Smooth muscle cell of the brain vasculature (primary cell): ENCODE results near the gene MAST2.
"Not testable (repeated sequence)": the region's sequence is repeated elsewhere in the genome, so short reads cannot be mapped to it uniquely, and the experiment has no call there.

ENCODE experiments used
- DNase-seq: peaks from one replicate; pipeline ENCODE4 v3.0.0-alpha.2; 2012; ENCODE audit warnings: low read depth, low spot score

The MAST2 gene

GRCh38 chr1:45803299-45803780 is at the start of gene MAST2:
MAST2 (plus strand) TSS chr1:45803612; CDS start chr1:45803896, 284 bp downstream.
- DNase-seq = peak; percentile 65

DNA sequence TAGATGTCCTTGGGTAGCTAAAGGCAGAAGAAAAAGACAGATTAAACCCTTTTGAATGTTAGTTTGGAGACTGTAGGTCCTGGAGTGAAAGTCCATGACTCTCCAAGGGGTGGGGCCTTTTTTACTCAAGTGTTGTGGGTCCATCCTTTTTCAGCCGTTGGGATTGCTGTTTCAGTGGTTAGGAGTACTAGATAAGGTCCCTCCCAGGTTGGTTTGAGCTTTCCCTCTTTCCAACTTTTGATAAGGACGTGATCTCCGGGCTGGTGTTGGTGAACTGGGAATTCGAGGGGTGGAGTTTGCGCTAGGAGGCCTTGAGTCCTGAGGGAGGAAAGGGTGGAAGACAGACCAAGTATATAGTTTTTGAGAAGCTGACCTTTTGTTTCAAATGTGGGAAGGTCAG is 47.7 kb upstream of the MAST2 start:
- no peak for DNase-seq

DNA sequence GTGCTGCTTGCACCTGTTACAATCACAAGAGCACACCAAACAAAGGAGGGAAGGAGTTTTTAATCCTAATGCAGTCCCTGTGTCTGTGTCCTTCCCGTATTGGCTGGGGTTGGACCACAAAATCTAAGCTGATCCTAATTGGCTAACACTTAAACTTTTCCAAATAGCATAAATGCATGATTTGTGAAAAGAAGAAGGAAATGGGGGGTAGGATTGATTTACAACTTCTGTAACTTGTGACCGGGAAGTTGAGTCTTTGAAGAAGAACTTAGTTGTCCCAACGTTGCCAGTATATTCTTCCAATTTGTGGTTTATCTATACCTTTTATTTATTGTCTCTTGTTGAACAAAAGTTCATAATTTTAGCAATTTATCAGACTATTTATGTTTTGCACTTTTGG is 41.1 kb upstream of the MAST2 start:
- DNase-seq = no peak

- no peak for DNase-seq
Measured at GRCh38 chr1:45765999-45766792, 37.2 kb upstream of the MAST2 start.

DNA sequence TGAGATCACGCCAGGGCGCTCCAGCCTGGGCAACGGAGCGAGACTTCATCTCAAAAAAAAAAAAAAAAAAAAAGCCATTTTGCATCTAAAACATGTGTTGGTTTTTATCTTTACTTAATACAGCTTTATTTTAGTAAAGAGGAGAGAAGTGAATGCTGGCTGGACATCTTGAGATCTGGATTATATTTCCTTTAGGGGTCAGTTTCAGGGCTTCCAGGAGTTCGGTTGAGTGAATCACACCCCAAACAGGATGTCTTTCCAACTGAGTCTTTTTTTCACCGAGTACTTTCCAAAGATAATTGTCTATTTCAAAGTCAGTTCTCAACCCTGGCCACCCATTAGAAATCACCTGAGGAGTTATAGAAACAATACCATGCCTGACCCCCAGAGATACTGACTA is 36.4 kb upstream of the MAST2 start:
- no peak for DNase-seq

DNA sequence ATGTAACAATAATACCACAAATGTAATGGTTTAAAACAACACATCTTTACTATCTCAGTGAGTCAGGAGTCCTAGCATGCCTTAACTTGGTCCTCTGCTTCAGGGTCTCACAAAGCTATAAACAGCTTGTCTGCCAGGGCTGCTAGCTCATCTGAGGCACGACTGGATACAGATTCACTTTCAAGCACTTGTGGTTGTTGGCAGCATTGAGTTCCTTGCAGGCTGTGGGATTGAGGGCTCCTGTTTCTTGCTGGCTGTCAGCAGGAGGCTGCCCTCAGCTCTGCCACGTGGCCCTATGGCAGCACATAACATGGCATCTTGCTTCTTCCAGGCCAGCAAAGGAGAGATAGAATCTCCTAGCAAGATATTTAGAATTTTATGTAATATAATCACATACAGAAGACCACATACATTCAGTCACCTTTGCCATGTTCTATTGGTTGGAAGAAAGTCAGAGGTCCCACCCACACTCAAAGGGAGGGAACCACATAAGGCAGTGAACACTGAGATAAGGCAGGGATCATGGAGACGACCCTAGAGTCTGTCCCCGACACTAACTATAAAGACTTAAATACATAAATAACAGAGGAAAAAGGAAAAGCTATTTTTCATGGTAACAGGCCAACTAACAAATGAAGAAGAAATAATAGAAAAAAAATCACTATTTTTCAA is 34.0 kb upstream of the MAST2 start:
- peak; percentile 70 for DNase-seq

DNA sequence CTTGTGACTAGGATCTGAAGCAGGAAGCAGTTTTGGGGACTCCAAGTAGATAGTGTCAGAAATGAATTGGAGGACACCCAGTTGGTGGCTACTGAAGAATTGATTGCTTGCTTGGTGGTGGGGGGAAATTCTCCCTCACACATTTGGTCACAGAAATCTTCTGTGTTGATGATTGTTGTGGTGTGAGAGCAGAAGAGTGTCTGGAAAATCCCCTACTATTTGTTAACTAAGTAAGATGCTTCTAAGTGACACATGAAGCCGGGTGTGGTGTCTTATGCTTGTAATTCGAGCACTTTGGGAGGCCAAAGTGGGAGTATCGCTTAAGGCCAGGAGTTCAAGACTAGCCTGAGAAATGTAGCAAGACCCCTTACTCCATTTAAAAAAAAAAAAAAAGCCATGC is 30.4 kb upstream of the MAST2 start:
- DNase-seq = no peak

- DNase-seq = no peak
Measured at GRCh38 chr1:45775794-45776193, 27.6 kb upstream of the MAST2 start.

DNA sequence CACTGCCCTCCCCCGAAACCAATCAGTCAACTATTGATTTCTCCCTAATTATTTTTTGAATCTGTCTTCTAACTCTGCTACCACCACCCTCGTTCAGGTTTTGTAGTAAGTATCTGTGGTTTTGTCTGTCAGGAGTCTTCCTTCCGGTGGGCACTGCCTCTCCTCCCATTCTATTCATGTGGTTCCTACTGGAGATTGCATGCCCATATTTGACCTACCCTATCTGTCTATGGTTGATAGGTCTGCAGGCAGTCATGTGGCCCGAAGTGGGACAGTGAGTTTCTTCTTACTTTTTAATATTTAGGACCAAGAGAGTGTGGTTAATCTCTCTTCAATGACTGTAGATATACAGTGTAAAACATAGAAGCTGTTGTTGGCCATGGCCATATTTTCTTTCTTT is 17.8 kb upstream of the MAST2 start:
- DNase-seq = no peak

DNA sequence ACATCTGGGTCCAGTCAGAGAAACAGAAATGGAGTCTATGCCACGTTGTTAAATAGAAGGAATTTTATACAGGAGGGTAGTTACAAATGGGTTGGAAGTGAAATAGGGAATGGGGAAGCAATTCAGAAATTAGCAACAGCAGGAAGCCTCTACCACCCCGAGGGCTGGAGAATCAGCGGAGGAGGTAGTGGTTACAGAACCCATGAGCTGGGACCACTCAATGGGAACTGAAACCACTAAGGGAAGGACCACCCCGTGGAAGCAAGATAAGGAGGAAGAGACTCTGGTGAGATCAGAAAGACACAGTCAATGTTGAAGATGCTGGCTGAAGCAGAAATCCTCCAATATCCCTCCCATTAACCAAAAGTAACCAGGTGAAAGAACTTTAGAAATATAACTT is 15.5 kb upstream of the MAST2 start:
- DNase-seq = no peak

- DNase-seq = no peak
Measured at GRCh38 chr1:45789601-45790000, 13.8 kb upstream of the MAST2 start.

- DNase-seq = no peak
Measured at GRCh38 chr1:45792744-45793143, 10.7 kb upstream of the MAST2 start.

DNA sequence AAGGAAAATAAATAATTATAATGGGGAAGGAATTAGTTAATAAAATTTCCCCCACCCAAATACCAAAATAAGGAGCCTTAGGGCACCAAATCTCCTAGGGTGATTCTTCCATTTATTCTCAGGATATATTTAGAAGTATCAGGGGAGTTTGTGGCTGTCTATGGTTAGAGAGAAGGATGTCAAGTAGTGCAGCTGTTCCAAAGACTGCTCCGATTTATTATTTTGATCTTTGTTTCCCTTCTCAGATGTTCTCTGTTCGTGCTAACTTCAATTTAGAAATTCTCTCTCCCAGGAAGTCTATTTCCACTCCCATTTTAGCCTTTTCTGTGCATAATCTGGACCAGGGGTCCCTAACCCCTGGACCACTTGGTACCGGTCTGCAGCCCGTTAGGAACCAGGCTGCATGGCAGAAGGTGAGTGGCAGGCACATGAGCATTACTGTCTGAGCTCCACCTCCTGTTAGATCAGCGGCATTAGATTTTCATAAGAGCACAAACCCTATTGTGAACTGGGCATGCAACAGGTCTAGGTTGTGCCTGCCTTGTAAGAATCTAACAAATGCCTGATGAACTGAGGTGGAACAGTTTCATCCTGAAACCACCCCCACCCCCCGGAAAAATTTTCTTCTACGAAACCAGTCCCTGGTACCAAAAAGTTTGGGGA is 9.3 kb upstream of the MAST2 start:
- no peak for DNase-seq

DNA sequence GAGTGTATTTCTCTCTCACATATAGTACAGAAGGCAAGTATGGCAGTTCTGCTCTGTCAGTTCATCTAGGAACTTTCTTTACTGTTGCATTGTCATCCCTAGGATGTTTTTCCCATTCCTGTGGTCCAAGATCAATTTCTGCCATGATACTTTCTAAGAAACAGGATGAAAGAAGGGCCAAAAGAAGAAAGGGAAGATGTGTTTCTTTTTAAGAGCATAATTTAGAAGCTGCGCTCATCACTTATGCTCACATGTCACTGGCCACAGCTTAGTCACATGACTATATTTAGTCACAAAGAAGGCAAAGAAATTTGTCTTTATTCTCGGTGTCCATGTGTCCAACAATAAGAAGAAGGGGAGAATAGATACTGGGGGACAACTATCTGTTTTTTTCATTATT is 7.0 kb upstream of the MAST2 start:
- no peak for DNase-seq

DNA sequence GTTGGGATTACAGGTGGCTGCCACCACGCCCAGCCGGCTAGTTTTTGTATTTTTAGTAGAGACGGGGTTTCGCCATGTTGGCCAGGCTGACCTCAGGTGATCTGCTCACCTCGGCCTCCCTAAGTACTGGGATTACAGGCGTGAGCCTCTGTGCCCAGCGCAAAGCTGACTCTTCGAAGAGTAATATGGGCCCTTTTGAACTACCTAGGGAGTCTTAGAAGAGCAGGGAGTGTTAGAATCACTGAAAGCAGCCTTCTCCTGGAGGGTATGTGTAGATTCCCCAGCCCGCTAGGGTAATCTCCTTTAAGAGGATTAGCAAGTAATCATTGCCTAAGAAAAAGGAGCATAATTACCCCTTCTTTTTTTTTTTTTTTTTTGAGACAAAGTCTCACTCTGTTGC is 6.5 kb upstream of the MAST2 start:
- DNase-seq = no peak

DNA sequence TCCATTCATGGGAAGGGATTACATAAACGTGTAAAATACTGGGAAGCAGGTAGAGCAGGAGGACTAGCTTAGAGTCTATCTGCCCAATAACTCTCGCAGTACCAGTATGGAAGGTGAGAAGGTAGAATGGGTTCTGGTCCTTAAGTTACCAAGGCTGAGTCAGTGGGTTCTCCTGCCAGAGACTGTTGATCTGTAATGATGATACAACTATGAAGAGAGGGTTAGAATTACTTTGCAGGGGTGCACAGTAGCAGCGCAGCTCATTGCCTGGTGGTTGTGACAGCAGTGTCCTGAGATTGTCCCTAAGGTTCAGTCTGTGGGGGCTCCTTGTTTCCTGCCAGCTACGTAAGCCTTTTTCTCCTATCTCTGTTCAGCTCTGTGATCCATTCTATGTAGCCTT is 2.5 kb upstream of the MAST2 start:
- no peak for DNase-seq

GRCh38 chr1:45802343-45803298 is 791 bp upstream of the MAST2 start:
- DNase-seq = peak; percentile 92

- DNase-seq = not testable (repeated sequence)
Measured at GRCh38 chr1:45803781-45804668, 613 bp downstream of the MAST2 start.

- DNase-seq = no peak
Measured at GRCh38 chr1:45804669-45804969, 1.2 kb downstream of the MAST2 start.

- DNase-seq = no peak
Measured at GRCh38 chr1:45806129-45806528, 2.7 kb downstream of the MAST2 start.

DNA sequence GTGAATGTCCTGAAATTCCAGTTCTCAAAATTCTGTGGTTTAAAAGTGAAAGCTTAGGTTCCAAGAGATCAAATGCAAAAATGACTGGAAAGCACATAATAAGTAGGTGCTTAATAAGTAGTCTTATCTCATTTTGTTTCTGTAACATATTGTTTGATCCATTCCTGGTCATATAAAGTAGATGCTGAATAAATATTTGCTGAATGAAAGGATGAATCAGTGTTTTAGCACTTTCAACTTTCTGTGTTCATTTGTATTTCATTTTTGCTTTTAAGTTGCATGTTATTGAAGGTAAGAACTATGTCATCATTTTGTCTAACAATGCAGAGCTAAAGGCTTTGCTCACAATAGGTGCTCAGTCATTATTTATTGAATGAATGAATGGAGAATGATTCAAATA is 6.3 kb downstream of the MAST2 start:
- DNase-seq = no peak
